Measurements from ENCODE around the gene AGK. TPM values are rescaled to one million over a fixed set of nuclear protein-coding genes. Genes with fewer than 3 reads are reported as not detected.

AGK gene
- total RNA-seq, 4 donors from 2014 or later = 8.4 to 47.0 (median 17.5) TPM

GRCh38 chr7:141630621-141631020, 79.4 kb downstream of the AGK start:
- TF ChIP-seq CTCF (IDR thresholded peaks at IDR 0.05) (no peak), POLR2A (IDR thresholded peaks at IDR 0.05) (no peak)
- Histone ChIP-seq H3K9me3 (no peaks in the 10 kb centered on the region), H3K27ac (no peak overlapping the region), H3K36me3 (no peaks in the 10 kb centered on the region), H3K27me3 (no peaks in the 10 kb centered on the region), H3K4me1 (no peaks in the 10 kb centered on the region), H3K4me3 (no peak overlapping the region)
- DNase-seq = no peak

GRCh38 chr7:141631525-141631924, 80.3 kb downstream of the AGK start:
- H3K4me1 ChIP-seq = no peaks in the 10 kb centered on the region
- H3K27me3 ChIP-seq = no peaks in the 10 kb centered on the region
- no peaks in the 10 kb centered on the region for H3K9me3 ChIP-seq
- TF ChIP-seq CTCF (IDR thresholded peaks at IDR 0.05) = no peak
- TF ChIP-seq POLR2A (IDR thresholded peaks at IDR 0.05) = no peak
- no peak overlapping the region for H3K27ac ChIP-seq
- H3K4me3 ChIP-seq = no peak overlapping the region
- H3K36me3 ChIP-seq = no peaks in the 10 kb centered on the region
- DNase-seq = no peak

GRCh38 chr7:141634065-141634464, 82.9 kb downstream of the AGK start:
- TF ChIP-seq POLR2A (IDR thresholded peaks at IDR 0.05) = no peak
- no peak for TF ChIP-seq CTCF (IDR thresholded peaks at IDR 0.05)
- no peak overlapping the region for H3K27ac ChIP-seq
- no peaks in the 10 kb centered on the region for H3K9me3 ChIP-seq
- no peaks in the 10 kb centered on the region for H3K36me3 ChIP-seq
- H3K4me3 ChIP-seq = no peak overlapping the region
- no peak for DNase-seq
- no peaks in the 10 kb centered on the region for H3K27me3 ChIP-seq
- H3K4me1 ChIP-seq = no peaks in the 10 kb centered on the region

- peaks cover 0 to 1% (median 0%) of the 10 kb centered on the region in 3 donors for H3K36me3 ChIP-seq
- no peaks in the 10 kb centered on the region for H3K27me3 ChIP-seq
- TF ChIP-seq POLR2A (IDR thresholded peaks at IDR 0.05) (no peak), CTCF (IDR thresholded peaks at IDR 0.05) (no peak)
- H3K4me1 ChIP-seq = no peaks in the 10 kb centered on the region
- no peaks in the 10 kb centered on the region for H3K9me3 ChIP-seq
- DNase-seq = no peak
- H3K4me3 ChIP-seq = no peak overlapping the region
- H3K27ac ChIP-seq = no peak overlapping the region
These were observed 84.8 kb downstream of the AGK start for GRCh38 chr7:141636053-141636452.

GRCh38 chr7:141640239-141640840, 89.1 kb downstream of the AGK start:
- Histone ChIP-seq H3K9me3 (no peaks in the 10 kb centered on the region), H3K4me1 (no peaks in the 10 kb centered on the region), H3K27ac (no peak overlapping the region), H3K36me3 (peaks cover 0 to 11% (median 0%) of the 10 kb centered on the region in 3 donors), H3K27me3 (no peaks in the 10 kb centered on the region), H3K4me3 (no peak overlapping the region)
- TF ChIP-seq CTCF (IDR thresholded peaks at IDR 0.05) (no peak), POLR2A (IDR thresholded peaks at IDR 0.05) (no peak)
- no peak for DNase-seq

GRCh38 chr7:141641876-141642275, 90.7 kb downstream of the AGK start:
- Histone ChIP-seq H3K9me3 (no peaks in the 10 kb centered on the region), H3K4me1 (no peaks in the 10 kb centered on the region), H3K27me3 (no peaks in the 10 kb centered on the region), H3K36me3 (peaks cover 0 to 11% (median 0%) of the 10 kb centered on the region in 3 donors), H3K4me3 (no peak overlapping the region), H3K27ac (no peak overlapping the region)
- no peak for TF ChIP-seq POLR2A (IDR thresholded peaks at IDR 0.05)
- no peak for TF ChIP-seq CTCF (IDR thresholded peaks at IDR 0.05)
- DNase-seq = no peak

Measured in Peyer's patch (tissue), 4 donors.